HEK293 (cell line): ENCODE results near the gene ARTN.

ENCODE experiments used
- CTCF ChIA-PET: fragments of 350-600 bp; formaldehyde crosslinking; extraction: SDS; loops from one replicate; lab custom pipeline; 2021; ENCODE audit warnings: antibody characterized with exemption; lab: Yijun Ruan, JAX
- POLR2A ChIA-PET: fragments of 300-600 bp; formaldehyde crosslinking; extraction: SDS; loops from one replicate; lab custom pipeline; 2020; ENCODE audit warnings: antibody characterized with exemption, inconsistent platforms; lab: Yijun Ruan, JAX
- H3K27ac ChIP-seq: fragments of 200-500 bp; sonication (Bioruptor generic); 2 replicates; pipeline ENCODE4 v1.5.1; 2014; ENCODE audit warnings: low read depth, low read length, control low read depth, inconsistent platforms; ENCODE audit errors: extremely low read depth
- H3K36me3 ChIP-seq, 2 experiments: fragments of 200-500 bp in 1 of 2; sonication (Bioruptor generic) in 1 of 2; 1 replicate in 1 of 2; 2 replicates in 1 of 2; pipeline ENCODE4 v1.5.1; 2014 to 2017; ENCODE audit warnings: inconsistent platforms in 2 of 2, low read length in 2 of 2; ENCODE audit not compliant: control insufficient read depth in 2 of 2, insufficient read depth in 1 of 2
- H3K4me1 ChIP-seq: fragments of 200-500 bp; sonication (Bioruptor generic); 2 replicates; pipeline ENCODE4 v1.5.1; 2014; ENCODE audit warnings: mild to moderate bottlenecking, low read length, inconsistent platforms; ENCODE audit not compliant: control insufficient read depth, insufficient read depth
- H3K4me3 ChIP-seq: 2 replicates; pipeline ENCODE4 v1.5.1; 2011; ENCODE audit warnings: low read depth, mild to moderate bottlenecking, control low read depth, low read length, moderate library complexity
- H3K9me3 ChIP-seq: fragments of 200-500 bp; sonication (Bioruptor generic); 2 replicates; pipeline ENCODE4 v1.5.1; 2014; ENCODE audit warnings: low read depth, low read length, inconsistent platforms; ENCODE audit not compliant: control insufficient read depth, insufficient read depth
- ZNF10 ChIP-seq: fragments of 450-650 bp; formaldehyde crosslinking; IDR thresholded peaks from 2 replicates; pipeline ENCODE4 v1.5.1; 2017; ENCODE audit warnings: missing biosample characterization, missing genetic modification characterization
- ZNF175 ChIP-seq: fragments of 450-650 bp; formaldehyde crosslinking; IDR thresholded peaks from 2 replicates; pipeline ENCODE4 v1.5.1; 2016; ENCODE audit warnings: missing biosample characterization, missing genetic modification characterization
- ZNF404 ChIP-seq: fragments of 450-650 bp; formaldehyde crosslinking; IDR thresholded peaks from 2 replicates; pipeline ENCODE4 v1.5.1; 2017; ENCODE audit warnings: missing biosample characterization, missing genetic modification characterization
- ZNF529 ChIP-seq: fragments of 450-650 bp; formaldehyde crosslinking; IDR thresholded peaks from 2 replicates; pipeline ENCODE4 v1.5.1; 2017; ENCODE audit warnings: missing genetic modification characterization, missing biosample characterization; ENCODE audit not compliant: insufficient replicate concordance
- ZNF76 ChIP-seq: fragments of 450-650 bp; formaldehyde crosslinking; IDR thresholded peaks from 2 replicates; pipeline ENCODE4; 2016; ENCODE audit warnings: low read depth, missing biosample characterization, missing genetic modification characterization, borderline replicate concordance
- TF ChIP-seq, protein P1 (sequence below): fragments of 450-650 bp; formaldehyde crosslinking; IDR thresholded peaks from 2 replicates; pipeline ENCODE4 v1.5.1; 2016; ENCODE audit warnings: missing biosample characterization, missing genetic modification characterization
- TF ChIP-seq, protein P2 (sequence below): IDR thresholded peaks from 2 replicates; pipeline ENCODE4 v1.6.1; 2011; ENCODE audit warnings: mild to moderate bottlenecking, low read depth, low read length, borderline replicate concordance
- TF ChIP-seq, protein P3 (sequence below): fragments of 450-650 bp; formaldehyde crosslinking; IDR thresholded peaks from 2 replicates; pipeline ENCODE4 v1.5.1; 2016; ENCODE audit warnings: missing biosample characterization, missing genetic modification characterization
- TF ChIP-seq, protein P4 (sequence below): fragments of 450-650 bp; formaldehyde crosslinking; IDR thresholded peaks from 2 replicates; pipeline ENCODE4 v1.5.1; 2017; ENCODE audit warnings: missing biosample characterization, missing genetic modification characterization
- TF ChIP-seq, protein P5 (sequence below): fragments of 450-650 bp; IDR thresholded peaks from 2 replicates; pipeline ENCODE4 v1.5.1; 2018; ENCODE audit warnings: missing biosample characterization, mild to moderate bottlenecking, missing genetic modification characterization

Gene ARTN

DNA sequence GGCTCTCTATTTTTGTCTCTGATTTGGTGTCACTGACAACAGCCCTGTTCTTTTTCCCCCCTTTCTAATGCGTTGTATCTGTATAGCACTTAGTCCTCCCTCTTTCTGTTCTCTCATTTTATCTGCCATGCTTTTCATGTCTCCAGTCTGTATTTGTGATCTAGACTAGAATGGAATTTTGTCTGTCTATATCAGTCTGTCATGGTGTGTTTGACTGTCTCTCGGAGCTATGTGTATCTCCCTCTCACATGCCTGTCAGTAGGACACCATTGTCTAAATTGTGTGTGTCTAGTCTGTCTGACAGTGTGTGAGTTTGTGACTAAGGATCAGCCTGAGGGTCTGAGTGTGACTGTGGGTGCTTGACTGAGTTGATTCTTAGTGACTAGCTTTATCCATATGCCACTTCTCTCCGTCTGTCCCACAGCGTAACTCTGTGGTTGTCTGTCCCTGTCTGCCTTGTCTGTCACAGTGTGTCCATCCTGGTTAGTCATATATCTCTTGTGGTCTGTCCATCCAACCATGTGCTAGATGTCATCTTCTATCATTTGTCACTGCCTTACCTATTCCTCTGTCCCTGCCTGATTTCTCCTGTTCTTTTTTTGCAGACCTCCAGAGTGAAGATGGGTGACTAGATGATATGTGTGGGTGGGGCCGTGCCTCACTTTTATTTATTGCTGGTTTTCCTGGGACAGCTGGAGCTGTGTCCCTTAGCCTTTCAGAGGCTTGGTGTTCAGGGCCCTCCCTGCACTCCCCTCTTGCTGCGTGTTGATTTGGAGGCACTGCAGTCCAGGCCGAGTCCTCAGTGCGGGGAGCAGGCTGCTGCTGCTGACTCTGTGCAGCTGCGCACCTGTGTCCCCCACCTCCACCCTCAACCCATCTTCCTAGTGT lies 44.0 kb downstream of the ARTN start (continued):
- TF ChIP-seq, protein P1, sequence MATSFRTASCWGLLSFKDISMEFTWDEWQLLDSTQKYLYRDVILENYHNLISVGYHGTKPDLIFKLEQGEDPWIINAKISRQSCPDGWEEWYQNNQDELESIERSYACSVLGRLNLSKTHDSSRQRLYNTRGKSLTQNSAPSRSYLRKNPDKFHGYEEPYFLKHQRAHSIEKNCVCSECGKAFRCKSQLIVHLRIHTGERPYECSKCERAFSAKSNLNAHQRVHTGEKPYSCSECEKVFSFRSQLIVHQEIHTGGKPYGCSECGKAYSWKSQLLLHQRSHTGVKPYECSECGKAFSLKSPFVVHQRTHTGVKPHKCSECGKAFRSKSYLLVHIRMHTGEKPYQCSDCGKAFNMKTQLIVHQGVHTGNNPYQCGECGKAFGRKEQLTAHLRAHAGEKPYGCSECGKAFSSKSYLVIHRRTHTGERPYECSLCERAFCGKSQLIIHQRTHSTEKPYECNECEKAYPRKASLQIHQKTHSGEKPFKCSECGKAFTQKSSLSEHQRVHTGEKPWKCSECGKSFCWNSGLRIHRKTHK (tag by site-specific recombination), result no peak
- no peak for TF ChIP-seq ZNF10 (tag by site-specific recombination)

DNA sequence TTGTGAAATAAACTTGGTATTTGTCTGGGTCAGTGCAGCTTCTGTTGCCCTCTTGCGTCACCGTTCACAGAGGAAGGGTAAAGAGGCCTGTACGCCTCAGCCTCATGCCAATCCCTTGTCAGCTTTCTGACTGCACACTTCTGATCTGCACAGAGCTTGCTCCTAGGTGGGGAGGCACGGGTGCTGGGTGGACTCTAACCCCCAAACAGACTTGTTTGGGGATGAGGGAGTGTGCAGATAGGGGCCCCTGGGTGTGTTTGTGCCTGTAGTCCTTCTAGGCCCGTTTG lies 44.6 kb downstream of the ARTN start:
- H3K36me3 ChIP-seq, result peaks cover 7 to 60% of the 10 kb centered on the region in 2 experiments; a peak in 2 of 3 replicates
- TF ChIP-seq, protein P2, sequence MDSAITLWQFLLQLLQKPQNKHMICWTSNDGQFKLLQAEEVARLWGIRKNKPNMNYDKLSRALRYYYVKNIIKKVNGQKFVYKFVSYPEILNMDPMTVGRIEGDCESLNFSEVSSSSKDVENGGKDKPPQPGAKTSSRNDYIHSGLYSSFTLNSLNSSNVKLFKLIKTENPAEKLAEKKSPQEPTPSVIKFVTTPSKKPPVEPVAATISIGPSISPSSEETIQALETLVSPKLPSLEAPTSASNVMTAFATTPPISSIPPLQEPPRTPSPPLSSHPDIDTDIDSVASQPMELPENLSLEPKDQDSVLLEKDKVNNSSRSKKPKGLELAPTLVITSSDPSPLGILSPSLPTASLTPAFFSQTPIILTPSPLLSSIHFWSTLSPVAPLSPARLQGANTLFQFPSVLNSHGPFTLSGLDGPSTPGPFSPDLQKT, result no peak
- TF ChIP-seq ZNF175 (tag by site-specific recombination), result no peak
- TF ChIP-seq, protein P3, sequence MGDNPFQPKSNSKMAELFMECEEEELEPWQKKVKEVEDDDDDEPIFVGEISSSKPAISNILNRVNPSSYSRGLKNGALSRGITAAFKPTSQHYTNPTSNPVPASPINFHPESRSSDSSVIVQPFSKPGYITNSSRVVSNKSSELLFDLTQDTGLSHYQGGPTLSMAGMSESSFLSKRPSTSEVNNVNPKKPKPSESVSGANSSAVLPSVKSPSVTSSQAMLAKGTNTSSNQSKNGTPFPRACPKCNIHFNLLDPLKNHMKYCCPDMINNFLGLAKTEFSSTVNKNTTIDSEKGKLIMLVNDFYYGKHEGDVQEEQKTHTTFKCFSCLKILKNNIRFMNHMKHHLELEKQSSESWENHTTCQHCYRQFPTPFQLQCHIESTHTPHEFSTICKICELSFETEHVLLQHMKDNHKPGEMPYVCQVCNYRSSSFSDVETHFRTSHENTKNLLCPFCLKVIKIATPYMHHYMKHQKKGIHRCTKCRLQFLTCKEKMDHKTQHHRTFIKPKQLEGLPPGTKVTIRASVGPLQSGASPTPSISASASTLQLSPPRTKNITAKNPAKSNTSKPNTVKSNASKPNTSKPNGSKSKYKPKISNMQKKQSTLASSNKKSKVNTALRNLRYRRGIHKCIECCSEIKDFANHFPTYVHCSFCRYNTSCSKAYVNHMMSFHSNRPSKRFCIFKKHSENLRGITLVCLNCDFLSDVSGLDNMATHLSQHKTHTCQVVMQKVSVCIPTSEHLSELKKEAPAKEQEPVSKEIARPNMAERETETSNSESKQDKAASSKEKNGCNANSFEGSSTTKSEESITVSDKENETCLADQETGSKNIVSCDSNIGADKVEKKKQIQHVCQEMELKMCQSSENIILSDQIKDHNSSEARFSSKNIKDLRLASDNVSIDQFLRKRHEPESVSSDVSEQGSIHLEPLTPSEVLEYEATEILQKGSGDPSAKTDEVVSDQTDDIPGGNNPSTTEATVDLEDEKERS (tag by site-specific recombination), result no peak
- TF ChIP-seq, protein P4, sequence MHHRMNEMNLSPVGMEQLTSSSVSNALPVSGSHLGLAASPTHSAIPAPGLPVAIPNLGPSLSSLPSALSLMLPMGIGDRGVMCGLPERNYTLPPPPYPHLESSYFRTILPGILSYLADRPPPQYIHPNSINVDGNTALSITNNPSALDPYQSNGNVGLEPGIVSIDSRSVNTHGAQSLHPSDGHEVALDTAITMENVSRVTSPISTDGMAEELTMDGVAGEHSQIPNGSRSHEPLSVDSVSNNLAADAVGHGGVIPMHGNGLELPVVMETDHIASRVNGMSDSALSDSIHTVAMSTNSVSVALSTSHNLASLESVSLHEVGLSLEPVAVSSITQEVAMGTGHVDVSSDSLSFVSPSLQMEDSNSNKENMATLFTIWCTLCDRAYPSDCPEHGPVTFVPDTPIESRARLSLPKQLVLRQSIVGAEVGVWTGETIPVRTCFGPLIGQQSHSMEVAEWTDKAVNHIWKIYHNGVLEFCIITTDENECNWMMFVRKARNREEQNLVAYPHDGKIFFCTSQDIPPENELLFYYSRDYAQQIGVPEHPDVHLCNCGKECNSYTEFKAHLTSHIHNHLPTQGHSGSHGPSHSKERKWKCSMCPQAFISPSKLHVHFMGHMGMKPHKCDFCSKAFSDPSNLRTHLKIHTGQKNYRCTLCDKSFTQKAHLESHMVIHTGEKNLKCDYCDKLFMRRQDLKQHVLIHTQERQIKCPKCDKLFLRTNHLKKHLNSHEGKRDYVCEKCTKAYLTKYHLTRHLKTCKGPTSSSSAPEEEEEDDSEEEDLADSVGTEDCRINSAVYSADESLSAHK (tag by site-specific recombination), result no peak
- TF ChIP-seq ZNF404 (tag by site-specific recombination), result no peak
- no peak for TF ChIP-seq ZNF529
- TF ChIP-seq ZNF76 (tag by site-specific recombination), result no peak
- TF ChIP-seq, protein P5, sequence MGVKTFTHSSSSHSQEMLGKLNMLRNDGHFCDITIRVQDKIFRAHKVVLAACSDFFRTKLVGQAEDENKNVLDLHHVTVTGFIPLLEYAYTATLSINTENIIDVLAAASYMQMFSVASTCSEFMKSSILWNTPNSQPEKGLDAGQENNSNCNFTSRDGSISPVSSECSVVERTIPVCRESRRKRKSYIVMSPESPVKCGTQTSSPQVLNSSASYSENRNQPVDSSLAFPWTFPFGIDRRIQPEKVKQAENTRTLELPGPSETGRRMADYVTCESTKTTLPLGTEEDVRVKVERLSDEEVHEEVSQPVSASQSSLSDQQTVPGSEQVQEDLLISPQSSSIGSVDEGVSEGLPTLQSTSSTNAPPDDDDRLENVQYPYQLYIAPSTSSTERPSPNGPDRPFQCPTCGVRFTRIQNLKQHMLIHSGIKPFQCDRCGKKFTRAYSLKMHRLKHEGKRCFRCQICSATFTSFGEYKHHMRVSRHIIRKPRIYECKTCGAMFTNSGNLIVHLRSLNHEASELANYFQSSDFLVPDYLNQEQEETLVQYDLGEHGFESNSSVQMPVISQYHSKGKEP (tag by site-specific recombination), result no peak
- H3K27ac ChIP-seq, result no peak overlapping the region
- H3K4me3 ChIP-seq, result no peak overlapping the region; the same call in 1 of the 2 replicates
- no peaks in the 10 kb centered on the region for H3K9me3 ChIP-seq
- peaks cover 3% of the 10 kb centered on the region; the same call in 1 of the 2 replicates for H3K4me1 ChIP-seq
- ChIA-PET POLR2A (interaction anchor here (0.6 to 1.3 kb wide), 4 partner anchors 9 to 53 kb away, joined by 3 to 4 read pairs (median 4); partner anchors contain the start of genes DPH2, IPO13 and SLC6A9), CTCF (interaction anchor here (0.6 kb wide), 1 partner anchor 1025 kb away, joined by 3 read pairs; no protein-coding TSS in a partner anchor)
